Neural progenitor cell (in vitro differentiated cells): Measurements from ENCODE around the gene HCAR2. TPM values are rescaled to one million over a fixed set of nuclear protein-coding genes. Genes with fewer than 3 reads are reported as not detected.
"Not testable (repeated sequence)": the region's sequence is repeated elsewhere in the genome, so short reads cannot be mapped to it uniquely, and the experiment has no call there.

ENCODE experiments used
- DNase-seq: peaks from one replicate; pipeline ENCODE4 v3.0.0-alpha.2; 2016; ENCODE audit warnings: low spot score
- H2AFZ ChIP-seq: fragments of 200-600 bp; sonication (generic); replicated peaks from 2 replicates; pipeline ENCODE4 v1.6.1; 2016; ENCODE audit warnings: antibody characterized with exemption
- H3F3A ChIP-seq: fragments of 200-600 bp; sonication (generic); 2 replicates; pipeline ENCODE4 v1.6.1; 2016; ENCODE audit warnings: antibody characterized with exemption, low read depth
- H3K27ac ChIP-seq: fragments of 200-600 bp; sonication (generic); 2 replicates; pipeline ENCODE4 v1.5.1; 2016; ENCODE audit warnings: mild to moderate bottlenecking
- H3K27me3 ChIP-seq: fragments of 200-600 bp; sonication (generic); 2 replicates; pipeline ENCODE4 v1.6.1; 2016; ENCODE audit warnings: mild to moderate bottlenecking, moderate library complexity
- H3K36me3 ChIP-seq: fragments of 200-600 bp; sonication (generic); 2 replicates; pipeline ENCODE4 v1.5.1; 2016
- H3K4me1 ChIP-seq: fragments of 200-600 bp; sonication (generic); 2 replicates; pipeline ENCODE4 v1.6.1; 2016; ENCODE audit warnings: mixed run types
- H3K4me2 ChIP-seq: fragments of 200-600 bp; sonication (generic); 2 replicates; pipeline ENCODE4 v1.6.1; 2016
- H3K4me3 ChIP-seq: fragments of 200-600 bp; sonication (generic); 2 replicates; pipeline ENCODE4 v1.5.1; 2016
- H3K79me2 ChIP-seq: fragments of 200-600 bp; sonication (generic); 2 replicates; pipeline ENCODE4 v1.6.1; 2016; ENCODE audit warnings: low read depth
- H3K9ac ChIP-seq: fragments of 200-600 bp; sonication (generic); 2 replicates; pipeline ENCODE4 v1.6.1; 2016
- H3K9me3 ChIP-seq: fragments of 200-600 bp; sonication (generic); 2 replicates; pipeline ENCODE4 v1.5.1; 2016; ENCODE audit warnings: low read depth
- H4K20me1 ChIP-seq: fragments of 200-600 bp; sonication (generic); 2 replicates; pipeline ENCODE4 v1.6.1; 2016; ENCODE audit warnings: low read depth
- H3K27ac Mint-ChIP-seq: 3 replicates; pipeline ENCODE4 v1.8.0; 2021; ENCODE audit warnings: mixed read lengths
- H3K27me3 Mint-ChIP-seq: 2 replicates; pipeline ENCODE4 v1.8.0; 2022; ENCODE audit warnings: low read depth, mild to moderate bottlenecking, inconsistent platforms, moderate library complexity, mixed read lengths; ENCODE audit not compliant: insufficient read depth
- H3K36me3 Mint-ChIP-seq: 3 replicates; pipeline ENCODE4 v1.8.0; 2021; ENCODE audit warnings: mixed read lengths
- H3K4me1 Mint-ChIP-seq: 3 replicates; pipeline ENCODE4 v1.8.0; 2021; ENCODE audit warnings: mixed read lengths
- H3K4me3 Mint-ChIP-seq: 3 replicates; pipeline ENCODE4 v1.8.0; 2021; ENCODE audit warnings: mild to moderate bottlenecking, moderate library complexity, mixed read lengths
- H3K9me3 Mint-ChIP-seq: 3 replicates; pipeline ENCODE4 v1.8.0; 2020; ENCODE audit warnings: mixed read lengths
- CTCF ChIP-seq: fragments of 200-600 bp; sonication (generic); IDR thresholded peaks from 2 replicates; pipeline ENCODE4 v1.5.1; 2017; ENCODE audit warnings: antibody characterized with exemption, mild to moderate bottlenecking
- EZH2 ChIP-seq: fragments of 200-600 bp; sonication (generic); IDR thresholded peaks from 2 replicates; pipeline ENCODE4 v1.6.1; 2017; ENCODE audit warnings: antibody characterized with exemption, mild to moderate bottlenecking, moderate library complexity
- EZH2phosphoT487 ChIP-seq: fragments of 200-600 bp; sonication (generic); IDR thresholded peaks from 2 replicates; pipeline ENCODE4 v1.6.1; 2017; ENCODE audit warnings: antibody characterized with exemption
- total RNA-seq: library from RNA; depleted of rRNA; stranded (reverse); fragments of >200 nt; gene quantifications from 2 replicates; pipeline ENCODE4 v1.2.3, GENCODE V29; 2015; ENCODE audit warnings: low replicate concordance

The HCAR2 gene
- total RNA-seq: not detected in 2 replicates

- not testable (repeated sequence) for H2AFZ ChIP-seq, H3K9ac ChIP-seq, H3K4me3 ChIP-seq, DNase-seq, H3K27me3 ChIP-seq, H3F3A ChIP-seq, H3K36me3 ChIP-seq, H3K9me3 Mint-ChIP-seq, H3K79me2 ChIP-seq, H3K4me1 ChIP-seq, H3K9me3 ChIP-seq, H3K4me2 ChIP-seq, H3K27ac Mint-ChIP-seq, H3K36me3 Mint-ChIP-seq, H3K4me1 Mint-ChIP-seq, H3K27ac ChIP-seq, H3K27me3 Mint-ChIP-seq, H4K20me1 ChIP-seq, H3K4me3 Mint-ChIP-seq
Observed at GRCh38 chr12:122702890-122703611, at the start of gene HCAR2. Gene HCAR2 (minus strand): TSS chr12:122703357. CDS start chr12:122703283, 74 bp downstream.

- peak; percentile 99 for DNase-seq
- Histone ChIP-seq H3K4me3 (peak within 1 kb of the TSS; percentile 86), H3K9ac (peak within 1 kb of the TSS; percentile 98), H3K9me3 (no peaks in the 10 kb centered on the region), H2AFZ (peak within 1 kb of the TSS; percentile 53), H3K79me2 (peaks cover 48% of the 10 kb centered on the region), H4K20me1 (peaks cover 5% of the 10 kb centered on the region), H3K4me2 (peak within 1 kb of the TSS; percentile 88), H3K27ac (peak within 1 kb of the TSS; percentile 42), H3K4me1 (peaks cover 27% of the 10 kb centered on the region), H3K27me3 (no peaks in the 10 kb centered on the region), H3F3A (peaks cover 29% of the 10 kb centered on the region), H3K36me3 (peaks cover 20% of the 10 kb centered on the region)
- H3K9me3 Mint-ChIP-seq: no peaks in the 10 kb centered on the region
- TF ChIP-seq CTCF (peak; percentile 80), EZH2 (no peak)
- peak within 1 kb of the TSS; percentile 91 for H3K27ac Mint-ChIP-seq
- H3K27me3 Mint-ChIP-seq: no peaks in the 10 kb centered on the region
- peaks cover 33% of the 10 kb centered on the region for H3K4me1 Mint-ChIP-seq
- peak within 1 kb of the TSS; percentile 92 for H3K4me3 Mint-ChIP-seq
- H3K36me3 Mint-ChIP-seq: peaks cover 28% of the 10 kb centered on the region
Observed at GRCh38 chr12:122752464-122753318, 49.5 kb upstream of the HCAR2 start, which contains the start of gene DENR. Gene DENR (plus strand): TSS chr12:122752824. CDS start chr12:122753702, 878 bp downstream.

DNA sequence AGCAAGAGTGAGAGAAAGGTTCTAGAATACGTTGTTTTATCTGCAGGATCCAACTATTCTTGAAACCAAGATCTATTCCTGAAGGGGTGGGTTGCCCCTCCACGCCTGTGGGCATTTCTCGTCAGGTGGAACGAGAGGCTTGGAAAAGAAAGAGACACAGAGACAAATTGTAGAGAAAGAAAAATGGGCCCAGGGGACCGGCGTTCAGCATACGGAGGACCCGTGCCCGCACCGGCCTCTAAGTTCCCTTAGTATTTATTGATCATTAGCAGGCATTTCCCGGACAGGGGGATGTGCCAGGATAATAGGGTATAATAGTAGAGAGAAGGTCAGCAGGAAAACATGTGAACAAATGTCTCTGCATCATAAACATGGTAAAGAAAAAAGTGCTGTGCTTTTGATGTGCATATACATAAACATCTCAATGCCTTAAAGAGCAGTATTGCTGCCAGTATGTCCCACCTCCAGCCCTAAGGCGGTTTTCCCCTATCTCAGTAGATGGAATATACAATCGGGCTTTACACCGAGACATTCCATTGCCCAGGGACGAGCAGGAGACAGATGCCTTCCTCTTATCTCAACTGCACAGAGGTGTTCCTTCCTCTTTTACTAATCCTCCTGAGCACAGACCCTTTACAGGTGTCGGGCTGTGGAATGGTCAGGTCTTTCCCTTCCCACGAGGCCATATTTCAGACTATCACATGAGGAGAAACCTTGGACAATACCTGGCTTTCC lies 47.8 kb upstream of the HCAR2 start:
- peaks cover 13% of the 10 kb centered on the region for H3K36me3 ChIP-seq
- not testable (repeated sequence) for DNase-seq, H3K27ac ChIP-seq, H3K9me3 Mint-ChIP-seq, H3K9ac ChIP-seq, H3K9me3 ChIP-seq, H3K27me3 Mint-ChIP-seq, H3K27me3 ChIP-seq, H4K20me1 ChIP-seq
- Mint-ChIP-seq H3K27ac (peak overlapping the region; percentile 91), H3K4me1 (peaks cover 33% of the 10 kb centered on the region), H3K4me3 (peak overlapping the region; percentile 92), H3K36me3 (peaks cover 15% of the 10 kb centered on the region)
- peaks cover 31% of the 10 kb centered on the region for H3K79me2 ChIP-seq
- H2AFZ ChIP-seq: peak overlapping the region; percentile 39
- peaks cover 29% of the 10 kb centered on the region for H3F3A ChIP-seq
- peaks cover 27% of the 10 kb centered on the region for H3K4me1 ChIP-seq
- peak overlapping the region; percentile 86 for H3K4me3 ChIP-seq
- H3K4me2 ChIP-seq: peak overlapping the region; percentile 88

- DNase-seq: peak; percentile 35
- H3K4me1 Mint-ChIP-seq: peaks cover 33% of the 10 kb centered on the region
- Histone ChIP-seq H3K27ac (no peak overlapping the region), H3K4me2 (no peak overlapping the region), H3K79me2 (peaks cover 20% of the 10 kb centered on the region), H4K20me1 (no peaks in the 10 kb centered on the region), H3K36me3 (peaks cover 6% of the 10 kb centered on the region), H3F3A (peaks cover 29% of the 10 kb centered on the region), H3K9ac (no peak overlapping the region), H2AFZ (peak overlapping the region; percentile 31), H3K4me1 (peaks cover 27% of the 10 kb centered on the region), H3K27me3 (no peaks in the 10 kb centered on the region), H3K9me3 (no peaks in the 10 kb centered on the region), H3K4me3 (no peak overlapping the region)
- H3K36me3 Mint-ChIP-seq: peaks cover 8% of the 10 kb centered on the region
- H3K27ac Mint-ChIP-seq: peak overlapping the region; percentile 20
- no peak overlapping the region for H3K4me3 Mint-ChIP-seq
- no peaks in the 10 kb centered on the region for H3K9me3 Mint-ChIP-seq
- no peaks in the 10 kb centered on the region for H3K27me3 Mint-ChIP-seq
- no peak for TF ChIP-seq EZH2
- TF ChIP-seq EZH2phosphoT487: no peak
- no peak for TF ChIP-seq CTCF
Observed at GRCh38 chr12:122749569-122750332, 46.6 kb upstream of the HCAR2 start.
